Activated CD8-positive, alpha-beta T cell treated with anti-CD3 and anti-CD28 coated beads for 36 hours (primary cell): Measurements from ENCODE around the gene ATAD3B. TPM values are rescaled to one million over a fixed set of nuclear protein-coding genes. Genes with fewer than 3 reads are reported as not detected.

Source experiments
- ATAC-seq: fragments of 200-7000 bp; cut with Tn5 transposase; one replicate; pipeline ENCODE4 v1.10.0; 2021; ENCODE audit warnings: mild to moderate bottlenecking, moderate library complexity
- CTCF ChIA-PET: fragments of 350-600 bp; sonication (Branson Sonifier 250); formaldehyde crosslinking; loops from one replicate; lab custom pipeline; 2021; ENCODE audit warnings: antibody characterized with exemption; lab: Charles Lee
- POLR2A ChIA-PET: fragments of 350-600 bp; sonication (Branson Sonifier 250); formaldehyde crosslinking; loops from one replicate; lab custom pipeline; 2021; ENCODE audit warnings: antibody characterized with exemption; lab: Charles Lee
- DNase-seq: peaks from one replicate; pipeline ENCODE4 v3.0.0-alpha.2; 2020
- H3K27ac Mint-ChIP-seq: one replicate; pipeline ENCODE4 v1.8.0; 2021; ENCODE audit warnings: mild to moderate bottlenecking, mixed read lengths
- H3K27me3 Mint-ChIP-seq: one replicate; pipeline ENCODE4 v1.8.0; 2021; ENCODE audit warnings: mixed read lengths
- H3K36me3 Mint-ChIP-seq: one replicate; pipeline ENCODE4 v1.8.0; 2021; ENCODE audit warnings: low read depth, mixed read lengths
- H3K4me1 Mint-ChIP-seq: one replicate; pipeline ENCODE4 v1.8.0; 2021; ENCODE audit warnings: low read depth, mixed read lengths
- H3K4me3 Mint-ChIP-seq: one replicate; pipeline ENCODE4 v1.8.0; 2021; ENCODE audit warnings: mild to moderate bottlenecking, moderate library complexity, mixed read lengths
- H3K9me3 Mint-ChIP-seq: one replicate; pipeline ENCODE4 v1.8.0; 2021; ENCODE audit warnings: mixed read lengths
- intact Hi-C: fragments of 100-400 bp; cut with micrococcal nuclease; formaldehyde crosslinking; loops from one replicate; pipeline ENCODE4 v1.10.0; 2022
- total RNA-seq, 2 experiments: library from RNA; stranded (reverse); gene quantifications; one replicate each; pipeline ENCODE4 v1.2.3, GENCODE V29; 2021
- TF ChIP-seq, protein P1 (sequence below): fragments of 200-600 bp; IDR thresholded peaks from one replicate; pipeline ENCODE4 v1.8.0; 2022; ENCODE audit warnings: antibody characterized with exemption, mild to moderate bottlenecking

Gene ATAD3B
- total RNA-seq, 2 experiments from 2014 or later: 42.5 to 48.1 TPM

DNA sequence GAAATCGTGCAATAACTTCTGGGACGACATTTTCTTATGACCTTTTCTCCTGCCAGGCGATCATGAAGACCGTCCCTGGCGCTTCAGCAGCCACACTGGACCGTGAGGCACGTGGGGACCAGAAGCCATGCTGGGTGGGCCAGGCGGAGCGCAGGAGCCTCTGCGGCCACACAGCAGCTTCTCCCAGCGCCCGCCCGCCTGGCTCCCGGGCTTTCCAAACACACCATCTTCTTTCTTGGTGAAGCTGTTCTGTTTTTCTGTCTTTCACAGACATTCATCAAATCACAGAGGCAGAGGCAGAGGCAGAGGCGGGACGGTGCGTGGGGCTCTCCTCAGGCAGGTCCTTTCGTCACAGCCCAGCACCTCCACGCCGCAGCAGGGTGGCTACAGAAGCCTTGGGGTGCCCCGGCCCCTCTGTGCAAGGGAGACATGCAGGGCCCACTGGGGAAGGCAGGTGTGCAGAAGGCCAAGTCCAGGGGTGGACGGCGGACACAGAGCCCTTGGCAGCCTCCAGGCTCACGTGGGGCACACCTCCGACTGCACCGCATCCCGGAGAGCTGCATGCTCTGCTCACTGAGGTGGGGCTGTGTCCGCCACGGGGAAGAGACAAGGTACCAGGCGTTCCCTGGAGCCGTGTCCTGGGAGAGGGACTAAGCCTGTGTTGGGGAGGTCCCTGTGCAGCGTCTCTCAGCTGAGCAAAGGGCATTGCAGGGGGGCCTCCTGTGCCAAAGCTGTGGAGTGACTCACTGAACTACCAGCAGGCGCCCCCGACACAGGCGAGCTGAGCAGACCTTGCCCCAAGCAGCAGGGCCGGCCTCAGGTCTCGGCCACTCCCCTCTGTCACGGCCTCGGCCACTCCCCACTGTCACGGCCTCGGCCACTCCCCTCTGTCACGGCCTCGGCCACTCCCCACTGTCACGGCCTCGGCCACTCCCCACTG lies 71.5 kb downstream of the ATAD3B start:
- intact Hi-C loops: no loop called here
- Mint-ChIP-seq H3K27ac (no peak overlapping the region), H3K4me3 (no peak overlapping the region), H3K36me3 (peaks cover 9% of the 10 kb centered on the region), H3K27me3 (no peaks in the 10 kb centered on the region), H3K4me1 (no peaks in the 10 kb centered on the region), H3K9me3 (no peaks in the 10 kb centered on the region)
- DNase-seq (no peak), ATAC-seq (no peak)
- TF ChIP-seq, protein P1, sequence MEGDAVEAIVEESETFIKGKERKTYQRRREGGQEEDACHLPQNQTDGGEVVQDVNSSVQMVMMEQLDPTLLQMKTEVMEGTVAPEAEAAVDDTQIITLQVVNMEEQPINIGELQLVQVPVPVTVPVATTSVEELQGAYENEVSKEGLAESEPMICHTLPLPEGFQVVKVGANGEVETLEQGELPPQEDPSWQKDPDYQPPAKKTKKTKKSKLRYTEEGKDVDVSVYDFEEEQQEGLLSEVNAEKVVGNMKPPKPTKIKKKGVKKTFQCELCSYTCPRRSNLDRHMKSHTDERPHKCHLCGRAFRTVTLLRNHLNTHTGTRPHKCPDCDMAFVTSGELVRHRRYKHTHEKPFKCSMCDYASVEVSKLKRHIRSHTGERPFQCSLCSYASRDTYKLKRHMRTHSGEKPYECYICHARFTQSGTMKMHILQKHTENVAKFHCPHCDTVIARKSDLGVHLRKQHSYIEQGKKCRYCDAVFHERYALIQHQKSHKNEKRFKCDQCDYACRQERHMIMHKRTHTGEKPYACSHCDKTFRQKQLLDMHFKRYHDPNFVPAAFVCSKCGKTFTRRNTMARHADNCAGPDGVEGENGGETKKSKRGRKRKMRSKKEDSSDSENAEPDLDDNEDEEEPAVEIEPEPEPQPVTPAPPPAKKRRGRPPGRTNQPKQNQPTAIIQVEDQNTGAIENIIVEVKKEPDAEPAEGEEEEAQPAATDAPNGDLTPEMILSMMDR: no peak
- ChIA-PET POLR2A (interaction anchor here (0.8 to 2.8 kb wide), 2 partner anchors 14 to 18 kb away, joined by 3 to 6 read pairs; no protein-coding TSS in a partner anchor), CTCF (interaction anchor here (1.4 kb wide), 1 partner anchor 13 kb away, joined by 3 read pairs; no protein-coding TSS in a partner anchor)

DNA sequence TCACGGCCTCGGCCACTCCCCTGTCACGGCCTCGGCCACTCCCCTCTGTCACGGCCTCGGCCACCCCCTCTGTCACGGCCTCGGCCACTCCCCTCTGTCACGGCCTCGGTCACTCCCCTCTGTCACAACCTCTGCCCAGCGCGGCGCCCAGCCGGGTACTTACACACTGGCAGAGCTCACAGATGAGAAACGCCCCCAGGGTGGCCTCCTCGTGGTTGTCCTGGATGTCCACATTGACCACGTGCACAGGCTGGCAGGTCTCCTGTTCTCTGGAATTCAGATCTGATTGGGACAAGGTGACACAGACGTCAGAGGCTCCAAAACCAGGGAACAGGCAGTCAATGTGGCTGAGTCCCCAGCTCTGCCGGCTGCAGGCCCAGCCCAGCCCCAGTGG lies 72.1 kb downstream of the ATAD3B start:
- Mint-ChIP-seq H3K4me3 (no peak overlapping the region), H3K27me3 (no peaks in the 10 kb centered on the region), H3K27ac (no peak overlapping the region), H3K36me3 (peaks cover 9% of the 10 kb centered on the region), H3K9me3 (no peaks in the 10 kb centered on the region), H3K4me1 (no peaks in the 10 kb centered on the region)
- ChIA-PET CTCF (interaction anchor here (1.1 kb wide), 1 partner anchor 12 kb away, joined by 3 read pairs; no protein-coding TSS in a partner anchor), POLR2A (interaction anchor here (2.8 kb wide), 1 partner anchor 18 kb away, joined by 6 read pairs; no protein-coding TSS in a partner anchor)
- DNase-seq (no peak), ATAC-seq (no peak)
- intact Hi-C loops: no loop called here
- TF ChIP-seq, protein P1: no peak

DNA sequence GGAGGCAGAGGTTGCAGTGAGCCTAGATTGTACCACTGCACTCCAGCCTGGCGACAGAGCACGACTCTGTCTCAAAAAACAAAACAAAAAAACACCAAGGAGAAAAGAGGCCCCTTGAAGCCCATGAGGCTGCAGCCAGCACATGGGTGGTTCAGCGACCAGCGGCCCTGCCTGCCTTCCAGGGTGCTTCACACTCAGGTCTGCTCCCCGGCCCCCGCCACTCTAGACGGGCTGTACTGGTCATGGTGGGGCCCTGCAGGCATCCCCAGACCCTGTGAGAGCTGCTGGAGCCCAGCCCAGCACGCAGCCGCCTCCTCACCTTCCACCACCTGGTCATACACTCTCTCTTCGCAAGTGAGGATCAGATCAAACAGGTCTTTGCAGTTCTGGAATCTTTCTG lies 73.0 kb downstream of the ATAD3B start:
- intact Hi-C loops: no loop called here
- ChIA-PET CTCF (interaction anchor here (1.1 kb wide), 1 partner anchor 11 kb away, joined by 3 read pairs; no protein-coding TSS in a partner anchor), POLR2A (no interaction called here)
- TF ChIP-seq, protein P1: no peak
- H3K27me3 Mint-ChIP-seq: no peaks in the 10 kb centered on the region
- DNase-seq (no peak), ATAC-seq (no peak)
- H3K4me1 Mint-ChIP-seq: no peaks in the 10 kb centered on the region
- no peaks in the 10 kb centered on the region for H3K9me3 Mint-ChIP-seq
- H3K27ac Mint-ChIP-seq: no peak overlapping the region
- no peak overlapping the region for H3K4me3 Mint-ChIP-seq
- H3K36me3 Mint-ChIP-seq: peaks cover 9% of the 10 kb centered on the region

Other genes with a start within 250 kb of the ATAD3B start
- 10 to 100 TPM; 81.5 to 87.5 TPM for gene SDF4, start 239.8 kb upstream of the ATAD3B start, total RNA-seq
- gene B3GALT6, start 239.5 kb upstream of the ATAD3B start, total RNA-seq: 10 to 100 TPM; 13.1 to 14.3 TPM
- gene C1QTNF12, start 225.0 kb upstream of the ATAD3B start, total RNA-seq: 1 to 10 TPM; 2.6 to 4.9 TPM
- gene UBE2J2, start 197.9 kb upstream of the ATAD3B start, total RNA-seq: 10 to 100 TPM; 52.3 to 59.2 TPM
- gene SCNN1D, start 191.3 kb upstream of the ATAD3B start, total RNA-seq: 1 to 10 TPM; 4.9 to 5.6 TPM
- gene ACAP3, start 163.8 kb upstream of the ATAD3B start, total RNA-seq: 10 to 100 TPM; 41.1 to 42.5 TPM
- 10 to 100 TPM; 23.9 to 25.4 TPM for gene PUSL1, start 163.2 kb upstream of the ATAD3B start, total RNA-seq
- 100 to 1,000 TPM; 110 to 122 TPM for gene INTS11, start 147.1 kb upstream of the ATAD3B start, total RNA-seq
- 10 to 100 TPM in 1 of 2 experiments, 1 to 10 TPM in 1; 8.4 to 11.0 TPM for gene CPTP, start 147.0 kb upstream of the ATAD3B start, total RNA-seq
- under 1 TPM; 0.13 to 0.14 TPM for gene TAS1R3, start 140.5 kb upstream of the ATAD3B start, total RNA-seq
- 10 to 100 TPM; 37.2 to 39.2 TPM for gene DVL1, start 122.3 kb upstream of the ATAD3B start, total RNA-seq
- gene MXRA8, start 113.2 kb upstream of the ATAD3B start, total RNA-seq: under 1 TPM; 0.92 to 0.98 TPM
- 100 to 1,000 TPM; 127 TPM for gene AURKAIP1, start 96.6 kb upstream of the ATAD3B start, total RNA-seq
- gene CCNL2, start 72.4 kb upstream of the ATAD3B start, total RNA-seq: 10 to 100 TPM; 86.3 to 92.4 TPM
- gene MRPL20, start 64.5 kb upstream of the ATAD3B start, total RNA-seq: 100 to 1,000 TPM; 127 to 129 TPM
- gene ANKRD65, start 50.5 kb upstream of the ATAD3B start, total RNA-seq: not detected
- gene VWA1, start 36.1 kb upstream of the ATAD3B start, total RNA-seq: under 1 TPM; 0.72 to 0.97 TPM
- 1 to 10 TPM in 1 of 2 experiments, under 1 TPM in 1; 0.99 to 1.8 TPM for gene ATAD3C, start 22.1 kb upstream of the ATAD3B start, total RNA-seq
- 10 to 100 TPM; 61.7 to 65.1 TPM for gene ATAD3A, start 40.4 kb downstream of the ATAD3B start, total RNA-seq
- under 1 TPM; 0.45 to 0.74 TPM for gene TMEM240, start 68.9 kb downstream of the ATAD3B start, total RNA-seq
- 100 to 1,000 TPM; 111 to 113 TPM for gene SSU72, start 103.1 kb downstream of the ATAD3B start, total RNA-seq
- gene FNDC10, start 128.4 kb downstream of the ATAD3B start, total RNA-seq: 1 to 10 TPM; 2.8 to 3.6 TPM
- 10 to 100 TPM; 40.1 to 41.3 TPM for gene MIB2, start 143.7 kb downstream of the ATAD3B start, total RNA-seq
- gene MMP23B, start 160.4 kb downstream of the ATAD3B start, total RNA-seq: 1 to 10 TPM; 3.3 to 4.0 TPM
- gene CDK11B, start 187.2 kb downstream of the ATAD3B start, total RNA-seq: 10 to 100 TPM; 29.4 to 32.0 TPM
- gene SLC35E2B, start 221.0 kb downstream of the ATAD3B start, total RNA-seq: 10 to 100 TPM; 21.9 to 23.8 TPM